Transverse colon (tissue), 4 donors: ENCODE results near the gene UBFD1. TPM values are rescaled to one million over a fixed set of nuclear protein-coding genes. Genes with fewer than 3 reads are reported as not detected.

ENCODE experiments used
- DNase-seq: peaks from one replicate; pipeline ENCODE4 v3.0.0-alpha.2; 2019
- H3K27ac ChIP-seq, 4 donors: fragments of 200-600 bp; sonication (generic); 2 replicates each; pipeline ENCODE4 v1.5.1; 2016 to 2018; ENCODE audit warnings: inconsistent platforms in 4 of 4
- H3K27me3 ChIP-seq: fragments of 200-600 bp; sonication (generic); 2 replicates; pipeline ENCODE4 v1.5.1; 2017; ENCODE audit warnings: inconsistent platforms
- H3K36me3 ChIP-seq, 4 donors: fragments of 200-600 bp; sonication (generic); 2 replicates each; pipeline ENCODE4 v1.5.1; 2017 to 2019; ENCODE audit warnings: inconsistent platforms in 4 of 4
- H3K4me1 ChIP-seq, 4 donors: fragments of 200-600 bp; sonication (generic); 2 replicates each; pipeline ENCODE4 v1.5.1; 2017 to 2020; ENCODE audit warnings: inconsistent platforms in 4 of 4
- H3K4me3 ChIP-seq, 4 donors: fragments of 200-600 bp; sonication (generic); 1 replicate in 1 of 4; 2 replicates in 3 of 4; pipeline versions ENCODE4 v1.5.1 to v1.6.1; 2017 to 2019; ENCODE audit warnings: inconsistent platforms in 4 of 4
- H3K9me3 ChIP-seq, 2 donors: fragments of 200-600 bp; sonication (generic); 2 replicates each; pipeline ENCODE4 v1.5.1; 2017 to 2019; ENCODE audit warnings: inconsistent platforms in 2 of 2
- EP300 ChIP-seq: sonication (generic); formaldehyde crosslinking; IDR thresholded peaks from one replicate; pipeline ENCODE4 v1.6.1; 2017; ENCODE audit warnings: antibody characterized with exemption, low read depth
- POLR2A ChIP-seq: fragments of 450-650 bp; IDR thresholded peaks from one replicate; pipeline ENCODE4 v1.6.1; 2016; ENCODE audit warnings: antibody characterized with exemption, mild to moderate bottlenecking, moderate library complexity
- POLR2AphosphoS5 ChIP-seq, 3 donors: sonication (generic); formaldehyde crosslinking; IDR thresholded peaks; one replicate each; pipeline ENCODE4 v1.6.1; 2016; ENCODE audit warnings: antibody characterized with exemption in 3 of 3
- WGBS, 2 donors: methylation state at CpG; one replicate each; pipeline ENCODE4 v1.1.5; 2018; ENCODE audit warnings: low coverage in 1 of 2; 5-methylcytosine and 5-hydroxymethylcytosine counted together
- in situ Hi-C, 4 donors: fragments of 200-750 bp; cut with MboI; loops; one replicate each; pipeline versions ENCODE4 v1.15.0 to v1.15.1; 2017; ENCODE audit warnings: low sequenced_read_pairs in 3 of 4, low pct_ligation_motif_present in 1 of 4, low pct_unique_long_range_greater_than_20kb in 1 of 4
- intact Hi-C: fragments of 100-400 bp; cut with DNase I; formaldehyde crosslinking; loops from one replicate; pipeline ENCODE4 v1.15.1; 2023; ENCODE audit warnings: low total_unique reads
- total RNA-seq, 4 donors: library from RNA; depleted of rRNA; stranded (reverse); fragments of >200 nt; gene quantifications; one replicate each; pipeline ENCODE4 v1.1.0, GENCODE V29; 2016
- TF ChIP-seq, protein P1 (sequence below), 5 experiments: fragments of 200-600 bp in 3 of 5; fragments of 450-650 bp in 2 of 5; sonication (generic) in 3 of 5; IDR thresholded peaks; 1 replicate in 2 of 5; 2 replicates in 3 of 5; pipeline ENCODE4 v1.5.1; 2016 to 2017; ENCODE audit warnings: antibody characterized with exemption in 5 of 5, inconsistent platforms in 3 of 5, mild to moderate bottlenecking in 2 of 5, moderate library complexity in 1 of 5

UBFD1 gene, protein sequence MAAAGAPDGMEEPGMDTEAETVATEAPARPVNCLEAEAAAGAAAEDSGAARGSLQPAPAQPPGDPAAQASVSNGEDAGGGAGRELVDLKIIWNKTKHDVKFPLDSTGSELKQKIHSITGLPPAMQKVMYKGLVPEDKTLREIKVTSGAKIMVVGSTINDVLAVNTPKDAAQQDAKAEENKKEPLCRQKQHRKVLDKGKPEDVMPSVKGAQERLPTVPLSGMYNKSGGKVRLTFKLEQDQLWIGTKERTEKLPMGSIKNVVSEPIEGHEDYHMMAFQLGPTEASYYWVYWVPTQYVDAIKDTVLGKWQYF
- 100 to 1,000 TPM in 2 of 4 donors, 10 to 100 TPM in 2; 34.3 to 186 (median 80.6) TPM for total RNA-seq

- no peaks in the 10 kb centered on the region for H3K27me3 ChIP-seq
- H3K27ac ChIP-seq: peak within 1 kb of the TSS; percentile 87 to 93 (median 93)
- TF ChIP-seq, protein P1, sequence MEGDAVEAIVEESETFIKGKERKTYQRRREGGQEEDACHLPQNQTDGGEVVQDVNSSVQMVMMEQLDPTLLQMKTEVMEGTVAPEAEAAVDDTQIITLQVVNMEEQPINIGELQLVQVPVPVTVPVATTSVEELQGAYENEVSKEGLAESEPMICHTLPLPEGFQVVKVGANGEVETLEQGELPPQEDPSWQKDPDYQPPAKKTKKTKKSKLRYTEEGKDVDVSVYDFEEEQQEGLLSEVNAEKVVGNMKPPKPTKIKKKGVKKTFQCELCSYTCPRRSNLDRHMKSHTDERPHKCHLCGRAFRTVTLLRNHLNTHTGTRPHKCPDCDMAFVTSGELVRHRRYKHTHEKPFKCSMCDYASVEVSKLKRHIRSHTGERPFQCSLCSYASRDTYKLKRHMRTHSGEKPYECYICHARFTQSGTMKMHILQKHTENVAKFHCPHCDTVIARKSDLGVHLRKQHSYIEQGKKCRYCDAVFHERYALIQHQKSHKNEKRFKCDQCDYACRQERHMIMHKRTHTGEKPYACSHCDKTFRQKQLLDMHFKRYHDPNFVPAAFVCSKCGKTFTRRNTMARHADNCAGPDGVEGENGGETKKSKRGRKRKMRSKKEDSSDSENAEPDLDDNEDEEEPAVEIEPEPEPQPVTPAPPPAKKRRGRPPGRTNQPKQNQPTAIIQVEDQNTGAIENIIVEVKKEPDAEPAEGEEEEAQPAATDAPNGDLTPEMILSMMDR (IDR thresholded peaks at IDR 0.05): peak; percentile 85 to 99 (median 96)
- TF ChIP-seq POLR2AphosphoS5 (IDR thresholded peaks at IDR 0.05) (peak; percentile 57 to 59 (median 58)), POLR2A (no peak), EP300 (no peak)
- no peaks in the 10 kb centered on the region for H3K9me3 ChIP-seq
- in situ Hi-C loops: no loop called here
- peaks cover 11 to 30% (median 19%) of the 10 kb centered on the region in 4 donors for H3K4me1 ChIP-seq
- DNase-seq: peak; percentile 99
- intact Hi-C loops: no loop called here
- peaks cover 0 to 4% (median 2%) of the 10 kb centered on the region in 4 donors for H3K36me3 ChIP-seq
- H3K4me3 ChIP-seq: peak within 1 kb of the TSS; percentile 87 to 98 (median 92)
- 2% methylated on average over 44 of the region's 65 CpGs; no CpG with 5 or more reads in 1 of the 2 donors for WGBS, 2 donors
Observed at GRCh38 chr16:23556881-23557778, at the start of gene UBFD1, which contains the start of gene EARS2. UBFD1 (plus strand) TSS chr16:23557727; CDS start chr16:23557743, 16 bp downstream. EARS2 (minus strand) TSS chr16:23557350; CDS start chr16:23557343, 7 bp downstream.

- H3K27me3 ChIP-seq: no peaks in the 10 kb centered on the region
- peak; percentile 34 for DNase-seq
- TF ChIP-seq, protein P1 (IDR thresholded peaks at IDR 0.05): no peak
- TF ChIP-seq POLR2AphosphoS5 (IDR thresholded peaks at IDR 0.05) (no peak), POLR2A (no peak), EP300 (no peak)
- 16 to 29% methylated on average over 21 to 28 of the region's 28 CpGs for WGBS, 2 donors
- H3K27ac ChIP-seq: peak overlapping the region; percentile 82 to 94 (median 91)
- H3K9me3 ChIP-seq: no peaks in the 10 kb centered on the region
- H3K36me3 ChIP-seq: no peaks in the 10 kb centered on the region
- in situ Hi-C loops (no loop called here), intact Hi-C loops (no loop called here)
- H3K4me3 ChIP-seq: peak overlapping the region; percentile 56 to 100 (median 90)
- H3K4me1 ChIP-seq: peaks cover 4 to 45% (median 30%) of the 10 kb centered on the region in 4 donors
Observed at GRCh38 chr16:23508589-23509440, 48.7 kb upstream of the UBFD1 start.

DNA sequence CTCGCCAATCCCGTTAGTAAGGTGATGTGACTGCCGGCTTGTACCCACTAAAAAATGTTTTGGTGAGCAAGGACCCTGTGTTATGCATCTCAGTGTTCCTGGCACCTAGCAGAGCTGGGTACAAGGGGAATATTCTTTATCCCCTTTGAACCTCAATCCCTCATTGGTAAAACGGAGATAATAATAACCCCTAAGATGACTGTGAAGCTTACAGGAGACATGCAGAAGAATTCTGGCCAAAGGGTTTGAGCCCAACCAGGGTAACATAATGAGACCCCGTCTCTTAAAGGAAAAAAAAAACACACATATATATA lies 48.1 kb upstream of the UBFD1 start:
- peaks cover 4 to 40% (median 26%) of the 10 kb centered on the region in 4 donors for H3K4me1 ChIP-seq
- H3K4me3 ChIP-seq: peak overlapping the region; percentile 56 to 100 (median 90)
- TF ChIP-seq POLR2AphosphoS5 (IDR thresholded peaks at IDR 0.05): no peak
- no peak for TF ChIP-seq EP300
- TF ChIP-seq POLR2A: no peak
- TF ChIP-seq, protein P1 (IDR thresholded peaks at IDR 0.05): no peak
- H3K27me3 ChIP-seq: no peaks in the 10 kb centered on the region
- H3K9me3 ChIP-seq: no peaks in the 10 kb centered on the region
- H3K27ac ChIP-seq: peak overlapping the region; percentile 82 to 94 (median 91)
- 4 to 9% methylated on average over 4 to 5 of the region's 5 CpGs for WGBS, 2 donors
- in situ Hi-C loops: no loop called here
- no peak for DNase-seq
- no peaks in the 10 kb centered on the region for H3K36me3 ChIP-seq
- intact Hi-C loops: no loop called here
